Activated T-cell treated with anti-CD3 and anti-CD28 coated beads, Interleukin-2, amount 50 U/mL, for 72 hours (primary cell): ENCODE data around the gene TCF3. TPM values are rescaled to one million over a fixed set of nuclear protein-coding genes. Genes with fewer than 3 reads are reported as not detected.
"Not testable (repeated sequence)": the region's sequence is repeated elsewhere in the genome, so short reads cannot be mapped to it uniquely, and the experiment has no call there.

Experiments used
- ATAC-seq, 2 donors: fragments of 150-1000 bp; cut with Tn5 transposase; replicated peaks in 1 of 2; 2 replicates each; pipeline ENCODE4 v1.10.0; 2021; ENCODE audit warnings: moderate library complexity in 2 of 2, mild to moderate bottlenecking in 1 of 2
- DNase-seq, 2 donors: peaks; one replicate each; pipeline ENCODE4 v3.0.0; 2021 to 2022; ENCODE audit warnings: mixed read lengths in 1 of 2
- H3K27ac Mint-ChIP-seq: one replicate; pipeline ENCODE4 v1.8.0; 2022; ENCODE audit warnings: mild to moderate bottlenecking, moderate library complexity, mixed read lengths
- H3K27me3 Mint-ChIP-seq: one replicate; pipeline ENCODE4 v1.8.0; 2022; ENCODE audit warnings: low read depth, mixed read lengths
- H3K36me3 Mint-ChIP-seq, 2 donors: one replicate each; pipeline ENCODE4 v1.8.0; 2022; ENCODE audit warnings: mixed read lengths in 2 of 2, mild to moderate bottlenecking in 1 of 2; ENCODE audit not compliant: insufficient read depth in 2 of 2
- H3K4me1 Mint-ChIP-seq: one replicate; pipeline ENCODE4 v1.8.0; 2022; ENCODE audit warnings: low read depth, mixed read lengths
- H3K4me3 Mint-ChIP-seq, 2 donors: one replicate each; pipeline ENCODE4 v1.8.0; 2022; ENCODE audit warnings: mild to moderate bottlenecking in 2 of 2, mixed read lengths in 2 of 2, moderate library complexity in 2 of 2
- H3K9me3 Mint-ChIP-seq, 2 donors: one replicate each; pipeline ENCODE4 v1.8.0; 2022; ENCODE audit warnings: mixed read lengths in 2 of 2
- total RNA-seq, 2 donors: library from RNA; stranded (reverse); gene quantifications; one replicate each; pipeline ENCODE4 v1.2.3, GENCODE V29; 2022

The TCF3 gene
- total RNA-seq, 2 donors from 2014 or later: 112 to 126 TPM

DNA sequence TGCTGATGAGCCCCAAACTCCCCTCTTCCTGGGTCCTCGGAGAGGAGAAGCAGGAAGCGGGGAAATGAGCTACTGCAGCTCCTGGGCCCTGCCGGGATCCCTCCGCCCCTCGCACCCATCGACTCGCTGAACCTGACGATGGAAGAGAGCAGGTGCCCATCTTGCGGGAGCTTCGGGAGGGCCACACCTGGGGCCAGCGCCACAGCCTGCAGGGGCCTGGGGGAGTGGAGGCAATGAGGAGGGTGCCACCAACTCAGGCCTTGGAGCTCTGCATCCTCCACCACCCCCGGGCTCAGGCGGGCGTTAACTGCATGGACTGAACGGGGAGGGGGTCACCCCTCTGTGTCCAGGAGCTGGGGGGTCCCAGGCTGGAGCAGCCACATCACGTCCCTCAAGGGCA is 8.3 kb downstream of the TCF3 start:
- ATAC-seq: no peak
- peaks cover 12% of the 10 kb centered on the region for H3K4me1 Mint-ChIP-seq
- DNase-seq: no peak
- no peaks in the 10 kb centered on the region for H3K9me3 Mint-ChIP-seq
- no peaks in the 10 kb centered on the region for H3K27me3 Mint-ChIP-seq
- H3K4me3 Mint-ChIP-seq: no peak overlapping the region
- no peak overlapping the region for H3K27ac Mint-ChIP-seq
- H3K36me3 Mint-ChIP-seq: peaks cover 0 to 12% of the 10 kb centered on the region in 2 donors

DNA sequence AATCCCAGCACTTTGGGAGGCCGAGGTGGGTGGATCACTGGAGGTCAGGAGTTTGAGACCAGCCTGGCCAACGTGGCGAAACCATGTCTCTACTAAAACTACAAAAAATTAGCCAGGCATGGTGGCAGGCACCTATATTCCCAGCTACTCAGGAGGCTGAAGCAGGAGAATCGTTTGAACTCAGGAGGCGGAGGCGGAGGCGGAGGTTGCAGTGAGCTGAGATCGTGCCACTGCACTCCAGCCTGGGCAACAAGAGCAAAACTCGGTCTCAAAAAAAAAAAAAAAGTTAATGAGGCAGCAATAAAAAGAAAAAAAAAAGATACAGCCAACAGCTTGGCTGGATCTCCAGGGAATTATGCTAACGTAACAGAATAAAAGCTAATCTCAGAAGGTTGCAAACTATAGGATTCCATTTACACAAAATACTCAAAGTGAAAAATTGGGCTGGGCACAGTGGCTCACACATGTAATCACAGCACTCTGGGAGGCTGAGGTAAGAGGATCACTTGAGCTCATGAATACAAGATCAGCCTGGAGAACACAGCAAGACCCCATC is 11.4 kb downstream of the TCF3 start:
- H3K27me3 Mint-ChIP-seq, H3K4me3 Mint-ChIP-seq, H3K4me1 Mint-ChIP-seq, ATAC-seq, H3K27ac Mint-ChIP-seq, DNase-seq, H3K9me3 Mint-ChIP-seq: not testable (repeated sequence)
- H3K36me3 Mint-ChIP-seq: peaks cover 0 to 24% of the 10 kb centered on the region in 2 donors

DNA sequence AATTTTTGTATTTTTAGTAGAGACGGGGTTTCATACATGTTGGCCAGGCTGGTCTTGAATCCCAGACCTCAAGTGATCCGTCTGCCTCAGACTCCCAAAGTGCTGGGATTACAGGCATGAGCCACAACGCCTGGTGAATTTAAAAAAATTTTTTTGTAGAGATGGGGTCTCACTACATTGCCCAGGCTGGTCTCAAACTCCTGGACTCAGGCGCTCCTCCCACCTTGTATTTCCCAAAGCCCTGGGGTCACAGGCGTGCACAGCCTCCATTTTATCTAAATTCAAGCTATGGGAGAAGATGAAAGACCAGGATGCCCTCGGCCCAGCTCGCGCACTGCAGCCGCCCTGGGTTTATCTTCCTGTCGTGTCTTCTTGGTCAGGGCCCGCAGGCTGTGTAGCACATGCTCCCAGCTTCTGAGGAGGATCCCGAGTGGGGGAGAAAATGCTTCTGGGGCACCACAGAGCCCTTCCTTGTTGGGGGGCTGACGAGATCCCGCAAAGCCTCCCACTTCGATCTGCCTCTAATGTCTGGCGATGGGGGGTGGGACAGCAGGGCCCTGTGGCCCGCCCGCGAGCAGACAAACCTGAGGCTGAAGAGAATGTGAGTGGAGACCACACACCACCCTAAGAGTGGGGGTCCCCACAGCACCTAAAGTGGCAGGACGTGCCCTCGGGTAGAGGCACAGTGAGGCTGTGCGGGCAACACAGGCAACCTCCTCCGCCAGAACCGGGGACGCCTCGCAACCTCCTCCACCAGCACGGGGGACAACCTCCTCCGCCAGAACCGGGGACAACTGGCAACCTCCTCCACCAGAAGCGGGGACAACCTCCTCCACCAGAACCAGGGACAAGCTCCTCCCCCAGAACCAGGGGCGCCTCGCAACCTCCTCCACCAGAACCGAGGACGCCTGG is 15.8 kb downstream of the TCF3 start:
- peaks cover 0 to 24% of the 10 kb centered on the region in 2 donors for H3K36me3 Mint-ChIP-seq

DNA sequence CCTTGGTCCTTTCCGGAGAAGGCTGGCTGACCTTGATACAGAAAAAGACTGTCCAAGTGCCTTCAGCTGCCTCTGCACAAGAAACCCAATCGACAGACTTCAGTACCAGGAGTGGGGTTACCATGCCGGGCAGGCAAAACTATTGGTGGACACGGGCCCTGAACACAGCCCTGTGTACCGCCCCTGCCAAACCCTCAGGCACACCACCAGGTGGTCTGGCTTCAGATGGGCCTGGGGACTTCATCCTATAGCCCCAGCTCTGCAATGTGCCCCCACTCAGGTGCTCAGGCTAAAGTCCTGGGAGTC is 17.5 kb downstream of the TCF3 start:
- no peaks in the 10 kb centered on the region for H3K9me3 Mint-ChIP-seq
- H3K27ac Mint-ChIP-seq: no peak overlapping the region
- no peaks in the 10 kb centered on the region for H3K4me1 Mint-ChIP-seq
- no peak for ATAC-seq
- no peak overlapping the region for H3K4me3 Mint-ChIP-seq
- no peaks in the 10 kb centered on the region for H3K27me3 Mint-ChIP-seq
- DNase-seq: no peak
- H3K36me3 Mint-ChIP-seq: peaks cover 0 to 24% of the 10 kb centered on the region in 2 donors

More for the DNA sequence above, 15.8 kb downstream of the TCF3 start:
- no peaks in the 10 kb centered on the region for H3K4me1 Mint-ChIP-seq
- no peaks in the 10 kb centered on the region for H3K9me3 Mint-ChIP-seq
- no peak overlapping the region for H3K4me3 Mint-ChIP-seq
- DNase-seq (no peak), ATAC-seq (no peak)
- no peak overlapping the region for H3K27ac Mint-ChIP-seq
- no peaks in the 10 kb centered on the region for H3K27me3 Mint-ChIP-seq

DNA sequence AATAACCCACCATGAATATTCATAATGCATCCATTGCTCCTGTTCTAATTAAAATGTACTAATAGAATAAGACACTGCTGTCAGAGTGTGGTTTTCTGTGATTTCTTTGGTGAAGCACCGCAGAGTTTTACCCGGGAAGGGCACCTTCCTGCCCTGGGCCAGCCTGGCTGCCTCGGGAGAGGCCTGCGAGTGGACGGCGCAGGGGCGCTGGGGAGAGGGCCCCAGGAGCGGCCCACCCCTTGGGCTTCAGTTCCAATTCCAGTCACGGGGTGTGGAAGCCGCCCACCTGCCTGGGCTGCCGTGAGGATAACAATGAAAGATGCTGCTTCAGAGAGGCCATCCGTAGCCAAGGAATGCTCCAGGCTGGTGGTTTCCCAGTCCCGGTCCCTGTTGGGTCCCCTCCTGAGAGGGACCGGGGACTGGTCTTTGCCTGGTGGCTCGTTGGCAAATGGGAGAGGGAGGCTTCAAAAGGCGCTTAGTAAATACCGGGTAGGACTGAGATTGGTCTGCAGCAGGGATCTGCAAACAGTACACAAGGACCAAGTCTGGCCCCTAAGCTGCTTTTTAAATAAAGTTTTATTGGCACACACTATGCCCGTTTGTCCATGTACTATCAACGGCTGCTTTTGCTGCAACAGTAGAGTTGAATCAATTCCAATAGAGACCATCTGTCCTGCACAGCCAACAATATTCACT is 18.0 kb downstream of the TCF3 start:
- ATAC-seq (no peak), DNase-seq (no peak)
- H3K4me1 Mint-ChIP-seq: no peaks in the 10 kb centered on the region
- H3K27ac Mint-ChIP-seq: no peak overlapping the region
- H3K9me3 Mint-ChIP-seq: no peaks in the 10 kb centered on the region
- peaks cover 0 to 20% of the 10 kb centered on the region in 2 donors for H3K36me3 Mint-ChIP-seq
- H3K27me3 Mint-ChIP-seq: no peaks in the 10 kb centered on the region
- H3K4me3 Mint-ChIP-seq: no peak overlapping the region

DNA sequence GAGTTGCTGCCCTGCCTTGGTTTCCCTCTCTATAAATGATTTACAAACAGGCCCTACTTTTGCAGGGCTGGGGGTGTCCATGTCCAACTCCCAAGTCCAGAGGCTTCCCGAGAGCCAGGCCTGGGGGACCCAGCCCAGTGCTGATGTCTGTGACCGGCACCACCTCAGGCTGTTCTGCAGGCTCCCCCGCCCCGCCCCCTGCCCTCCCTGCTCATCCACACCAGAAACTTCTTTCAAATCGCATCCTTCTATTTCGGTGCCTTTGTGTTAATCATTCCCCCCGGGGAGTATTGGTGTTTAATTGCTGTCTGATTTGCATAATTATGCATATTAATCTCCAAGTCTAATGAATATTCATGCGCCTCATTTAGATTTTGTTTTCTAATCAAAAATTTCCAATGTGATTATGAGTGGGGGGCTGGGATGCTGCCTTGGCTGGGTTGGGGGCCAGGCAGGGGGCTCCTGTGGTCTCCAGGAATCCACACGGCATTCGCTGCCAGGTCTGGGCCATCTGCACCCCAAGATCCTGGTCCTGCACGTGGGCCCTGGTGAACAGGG is 19.1 kb downstream of the TCF3 start:
- Mint-ChIP-seq H3K27ac (no peak overlapping the region), H3K36me3 (peaks cover 0 to 16% of the 10 kb centered on the region in 2 donors), H3K4me3 (no peak overlapping the region), H3K4me1 (no peaks in the 10 kb centered on the region), H3K27me3 (no peaks in the 10 kb centered on the region), H3K9me3 (no peaks in the 10 kb centered on the region)
- no peak for ATAC-seq
- no peak for DNase-seq

DNA sequence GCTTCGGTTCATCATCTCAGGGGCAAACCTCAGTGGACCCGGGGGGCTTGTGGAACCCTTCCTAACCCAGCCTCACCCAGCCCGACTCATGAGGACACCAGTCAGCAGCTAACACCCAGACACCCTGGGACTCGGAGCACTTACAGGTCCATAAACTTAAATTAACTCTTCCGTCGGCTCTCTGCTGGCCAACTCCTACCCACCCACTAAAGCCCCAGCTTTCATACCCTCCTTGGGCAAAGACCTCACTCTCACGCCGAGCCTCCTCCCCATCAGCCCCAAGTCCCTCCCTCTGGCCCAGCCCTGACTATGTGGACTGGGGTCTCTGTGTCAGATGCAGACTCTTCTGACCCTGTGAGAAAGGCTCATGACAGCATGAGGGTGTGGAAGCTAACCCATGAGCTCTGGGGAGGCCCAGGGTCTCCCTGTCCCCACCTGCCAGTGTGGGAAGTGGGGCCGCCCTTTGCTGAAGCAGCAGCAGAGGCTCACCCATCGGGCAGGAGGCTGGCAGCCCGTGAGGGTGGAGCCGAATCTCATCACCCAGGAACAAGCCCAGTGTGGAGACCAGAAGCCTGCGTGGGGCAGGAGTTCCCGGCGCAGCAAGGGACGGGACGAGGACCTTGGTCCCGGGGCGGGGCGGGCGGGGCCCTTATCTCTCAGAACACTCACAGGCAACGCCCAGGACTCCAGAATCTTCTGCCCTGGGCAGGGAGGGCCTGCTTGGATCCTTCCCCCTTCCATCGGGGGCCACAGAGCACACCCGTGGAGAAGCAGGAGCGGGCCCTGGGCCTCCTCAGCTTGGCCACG is 19.8 kb downstream of the TCF3 start:
- ATAC-seq: no peak
- Mint-ChIP-seq H3K36me3 (peaks cover 0 to 11% of the 10 kb centered on the region in 2 donors), H3K4me3 (no peak overlapping the region), H3K4me1 (no peaks in the 10 kb centered on the region), H3K9me3 (no peaks in the 10 kb centered on the region), H3K27ac (no peak overlapping the region), H3K27me3 (no peaks in the 10 kb centered on the region)
- no peak for DNase-seq

DNA sequence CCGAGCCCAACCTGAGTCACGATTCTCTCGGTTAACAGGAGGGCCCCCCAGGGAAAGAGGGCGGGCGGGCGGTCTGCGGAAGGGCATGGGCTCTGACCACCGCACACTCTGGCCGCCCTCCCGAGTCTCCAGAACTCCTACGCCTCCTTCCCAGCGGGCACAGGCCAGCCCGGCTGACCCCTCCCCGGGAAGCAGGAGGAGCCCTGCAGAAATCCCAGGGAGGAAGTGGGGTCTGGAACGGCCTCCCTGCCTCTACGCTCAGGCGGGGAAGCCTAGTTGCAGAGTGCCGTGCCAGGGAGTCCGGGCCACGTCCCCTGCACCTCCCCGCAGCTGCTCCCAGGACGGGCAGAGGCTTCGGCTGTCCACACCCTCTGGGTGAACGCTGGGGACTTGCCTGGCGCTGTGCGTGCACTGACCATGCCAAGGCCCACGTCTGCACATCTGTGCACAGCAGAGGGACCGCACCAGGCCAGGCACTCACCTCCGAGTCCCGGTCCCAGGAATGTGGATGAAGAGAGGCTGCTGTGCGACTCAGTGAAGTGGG is 20.8 kb downstream of the TCF3 start:
- H3K36me3 Mint-ChIP-seq: peaks cover 0 to 6% of the 10 kb centered on the region in 2 donors
- H3K9me3 Mint-ChIP-seq: no peaks in the 10 kb centered on the region
- H3K27ac Mint-ChIP-seq: no peak overlapping the region
- no peaks in the 10 kb centered on the region for H3K4me1 Mint-ChIP-seq
- no peaks in the 10 kb centered on the region for H3K27me3 Mint-ChIP-seq
- no peak for ATAC-seq
- H3K4me3 Mint-ChIP-seq: no peak overlapping the region
- no peak for DNase-seq

DNA sequence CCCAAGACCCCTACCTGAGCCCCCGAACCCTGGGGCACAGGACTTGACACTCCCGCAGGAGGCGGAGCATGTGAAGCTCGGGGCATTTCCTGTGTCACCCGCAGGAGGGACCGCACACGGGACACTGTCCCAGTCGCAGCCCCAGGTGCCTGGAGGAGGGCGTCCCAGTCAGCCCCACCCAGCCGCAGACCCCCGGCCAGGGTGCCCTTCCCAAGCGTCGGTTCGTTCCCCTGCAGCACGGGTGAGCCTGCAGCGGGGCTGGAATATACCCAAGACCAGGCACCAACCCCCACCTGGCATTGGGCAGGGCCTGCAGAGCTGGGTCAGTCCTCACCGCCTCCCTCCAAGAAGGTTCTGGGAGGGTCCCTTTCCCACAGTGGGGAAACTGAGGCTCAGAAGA is 21.6 kb downstream of the TCF3 start:
- no peak for ATAC-seq
- H3K9me3 Mint-ChIP-seq: no peaks in the 10 kb centered on the region

DNA sequence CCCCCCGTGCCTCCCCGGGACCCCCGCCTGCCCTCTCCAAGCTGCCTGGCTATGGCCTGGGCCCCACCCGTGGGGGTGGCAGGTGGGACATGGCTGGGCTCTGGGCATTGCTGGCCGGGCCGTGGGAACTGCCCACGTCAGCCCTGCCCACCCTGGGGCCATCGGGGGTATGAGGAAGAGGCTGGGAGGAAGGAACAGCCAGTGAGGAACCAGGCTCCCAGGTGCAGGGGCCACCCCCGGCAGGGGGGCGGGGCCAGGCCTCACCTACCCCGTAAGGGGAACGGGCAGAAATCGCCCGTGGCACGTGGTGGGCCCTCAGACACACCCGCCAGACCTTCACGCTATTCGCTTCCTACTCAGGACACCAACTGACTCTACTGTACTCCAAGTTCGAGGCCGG is 22.4 kb downstream of the TCF3 start:
- Mint-ChIP-seq H3K36me3 (no peaks in the 10 kb centered on the region), H3K9me3 (no peaks in the 10 kb centered on the region), H3K27ac (no peak overlapping the region), H3K4me1 (no peaks in the 10 kb centered on the region), H3K4me3 (no peak overlapping the region), H3K27me3 (no peaks in the 10 kb centered on the region)
- ATAC-seq (no peak), DNase-seq (no peak)

More for the DNA sequence above, 21.6 kb downstream of the TCF3 start:
- Mint-ChIP-seq H3K36me3 (peaks cover 0 to 4% of the 10 kb centered on the region in 2 donors), H3K27ac (no peak overlapping the region), H3K4me3 (no peak overlapping the region), H3K27me3 (no peaks in the 10 kb centered on the region), H3K4me1 (no peaks in the 10 kb centered on the region)
- no peak for DNase-seq

DNA sequence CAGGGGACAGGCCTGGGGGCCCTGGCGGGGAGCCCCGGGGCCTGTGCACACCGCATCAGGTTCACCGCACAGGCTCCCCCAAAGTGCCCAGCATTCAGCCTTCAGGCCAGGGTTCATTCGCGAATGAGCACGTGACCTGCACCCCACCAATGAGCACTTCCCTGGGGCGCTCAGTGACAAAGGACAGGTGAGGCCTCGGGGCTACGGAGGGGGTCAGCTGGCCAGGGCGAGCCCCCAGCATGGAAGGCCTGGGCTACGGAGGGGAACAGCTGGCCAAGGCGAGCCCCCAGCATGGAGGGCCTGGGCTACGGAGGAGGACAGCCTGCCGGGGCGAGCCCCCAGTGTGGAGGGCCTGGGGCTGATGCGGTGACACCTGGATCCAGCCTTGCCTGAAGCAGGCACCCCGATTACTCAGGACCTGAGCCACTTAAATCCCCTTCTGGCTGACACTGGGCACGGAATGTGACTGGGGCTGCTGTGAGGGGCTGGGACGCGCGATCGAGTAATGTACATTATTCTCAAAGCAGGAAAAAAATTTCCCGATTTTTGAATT is 23.1 kb downstream of the TCF3 start:
- Mint-ChIP-seq H3K4me1 (no peaks in the 10 kb centered on the region), H3K27me3 (no peaks in the 10 kb centered on the region), H3K36me3 (no peaks in the 10 kb centered on the region), H3K27ac (no peak overlapping the region), H3K4me3 (no peak overlapping the region), H3K9me3 (no peaks in the 10 kb centered on the region)
- ATAC-seq: no peak
- no peak for DNase-seq

DNA sequence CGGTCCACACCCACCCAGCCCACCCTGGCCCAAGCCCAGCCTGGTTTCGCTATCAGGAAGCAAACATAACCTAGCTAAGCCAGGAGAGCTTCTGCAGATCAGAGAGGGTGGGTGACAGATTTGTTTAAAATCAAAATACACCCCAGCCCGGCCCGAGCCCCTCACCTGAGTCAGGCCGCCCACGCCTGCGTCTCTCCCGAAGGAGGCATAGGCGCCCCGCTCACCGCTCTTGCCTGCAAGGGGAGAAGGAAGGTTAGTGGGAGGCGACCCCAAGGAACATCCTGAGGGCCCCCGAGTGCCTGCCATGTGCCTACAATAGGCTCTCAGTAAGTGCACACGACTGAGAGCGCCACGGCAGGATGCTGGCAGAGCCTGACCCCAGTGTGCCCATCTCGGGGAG is 25.2 kb downstream of the TCF3 start:
- H3K4me1 Mint-ChIP-seq: no peaks in the 10 kb centered on the region
- no peak overlapping the region for H3K27ac Mint-ChIP-seq
- H3K27me3 Mint-ChIP-seq: no peaks in the 10 kb centered on the region
- ATAC-seq: no peak
- peaks cover 0 to 2% of the 10 kb centered on the region in 2 donors for H3K36me3 Mint-ChIP-seq
- no peaks in the 10 kb centered on the region for H3K9me3 Mint-ChIP-seq
- no peak overlapping the region for H3K4me3 Mint-ChIP-seq
- no peak for DNase-seq
